ENCODE results near the gene OR1L6.

DNA sequence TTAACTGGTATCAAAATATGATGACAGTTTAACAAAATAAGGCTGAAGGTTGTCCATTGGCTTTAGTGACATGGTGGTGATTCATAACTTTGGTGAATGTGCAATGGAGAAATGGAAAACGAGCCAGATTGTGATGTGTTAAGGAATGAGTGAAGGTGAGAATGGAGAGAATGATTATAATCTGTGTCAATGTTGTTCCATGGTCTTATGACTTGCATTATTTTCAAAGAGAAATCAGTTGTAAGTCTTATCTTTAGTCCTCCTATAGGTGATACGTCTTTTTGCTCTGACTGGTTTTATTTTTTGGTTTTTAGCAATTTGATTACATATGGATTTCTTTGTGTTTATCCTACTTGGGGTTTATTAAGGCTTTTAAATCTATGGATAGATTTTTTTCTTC, 12.7 kb downstream of the OR1L6 start:
- no peak for TF ChIP-seq TAF1 (IDR thresholded peaks at IDR 0.05; ENCODE audit: low read depth, low read length)
- TF ChIP-seq POLR2A (IDR thresholded peaks at IDR 0.05; ENCODE audit: low read depth, low read length): no peak
